Measurements from ENCODE around the gene MSRB2.

The MSRB2 gene

GRCh38 chr10:23099079-23099478, 3.7 kb downstream of the MSRB2 start:
- Histone ChIP-seq H3K9me3 (ENCODE audit: control insufficient read depth, insufficient read depth, low read length) (no peaks in the 10 kb centered on the region), H3K27me3 (ENCODE audit: control insufficient read depth, insufficient read depth, low read length) (no peaks in the 10 kb centered on the region), H3K4me1 (ENCODE audit: control insufficient read depth, insufficient read depth, low read length) (peaks cover 9% of the 10 kb centered on the region), H3K36me3 (ENCODE audit: control insufficient read depth, insufficient read depth, low read length) (no peaks in the 10 kb centered on the region), H3K9ac (ENCODE audit: low read depth, low read length) (no peak overlapping the region), H3K4me3 (ENCODE audit: low read depth, low read length) (no peak overlapping the region)

- no peaks in the 10 kb centered on the region for H3K36me3 ChIP-seq (ENCODE audit: control insufficient read depth, insufficient read depth, low read length)
- H3K4me1 ChIP-seq (ENCODE audit: control insufficient read depth, insufficient read depth, low read length) = peaks cover 5% of the 10 kb centered on the region
- H3K9me3 ChIP-seq (ENCODE audit: control insufficient read depth, insufficient read depth, low read length) = no peaks in the 10 kb centered on the region
- no peaks in the 10 kb centered on the region for H3K27me3 ChIP-seq (ENCODE audit: control insufficient read depth, insufficient read depth, low read length)
- H3K4me3 ChIP-seq (ENCODE audit: low read depth, low read length) = no peak overlapping the region
- H3K9ac ChIP-seq (ENCODE audit: low read depth, low read length) = no peak overlapping the region
Measured at GRCh38 chr10:23099816-23100215, 4.4 kb downstream of the MSRB2 start.

- Histone ChIP-seq H3K9me3 (ENCODE audit: control insufficient read depth, insufficient read depth, low read length) (no peaks in the 10 kb centered on the region), H3K4me1 (ENCODE audit: control insufficient read depth, insufficient read depth, low read length) (peaks cover 3% of the 10 kb centered on the region), H3K9ac (ENCODE audit: low read depth, low read length) (no peak overlapping the region), H3K27me3 (ENCODE audit: control insufficient read depth, insufficient read depth, low read length) (no peaks in the 10 kb centered on the region), H3K36me3 (ENCODE audit: control insufficient read depth, insufficient read depth, low read length) (no peaks in the 10 kb centered on the region), H3K4me3 (ENCODE audit: low read depth, low read length) (no peak overlapping the region)
Measured at GRCh38 chr10:23100331-23101030, 5.1 kb downstream of the MSRB2 start.

GRCh38 chr10:23106331-23107072, 11.1 kb downstream of the MSRB2 start:
- Histone ChIP-seq H3K36me3 (ENCODE audit: control insufficient read depth, insufficient read depth, low read length) (no peaks in the 10 kb centered on the region), H3K27me3 (ENCODE audit: control insufficient read depth, insufficient read depth, low read length) (no peaks in the 10 kb centered on the region), H3K9ac (ENCODE audit: low read depth, low read length) (no peak overlapping the region), H3K4me1 (ENCODE audit: control insufficient read depth, insufficient read depth, low read length) (peaks cover 2% of the 10 kb centered on the region), H3K4me3 (ENCODE audit: low read depth, low read length) (no peak overlapping the region), H3K9me3 (ENCODE audit: control insufficient read depth, insufficient read depth, low read length) (no peaks in the 10 kb centered on the region)

GRCh38 chr10:23110722-23111516, 15.5 kb downstream of the MSRB2 start:
- no peaks in the 10 kb centered on the region for H3K27me3 ChIP-seq (ENCODE audit: control insufficient read depth, insufficient read depth, low read length)
- peaks cover 2% of the 10 kb centered on the region for H3K4me1 ChIP-seq (ENCODE audit: control insufficient read depth, insufficient read depth, low read length)
- H3K9ac ChIP-seq (ENCODE audit: low read depth, low read length) = no peak overlapping the region
- H3K4me3 ChIP-seq (ENCODE audit: low read depth, low read length) = no peak overlapping the region
- no peaks in the 10 kb centered on the region for H3K9me3 ChIP-seq (ENCODE audit: control insufficient read depth, insufficient read depth, low read length)
- no peaks in the 10 kb centered on the region for H3K36me3 ChIP-seq (ENCODE audit: control insufficient read depth, insufficient read depth, low read length)

- H3K4me1 ChIP-seq (ENCODE audit: control insufficient read depth, insufficient read depth, low read length) = peaks cover 2% of the 10 kb centered on the region
- H3K9ac ChIP-seq (ENCODE audit: low read depth, low read length) = no peak overlapping the region
- no peaks in the 10 kb centered on the region for H3K27me3 ChIP-seq (ENCODE audit: control insufficient read depth, insufficient read depth, low read length)
- H3K36me3 ChIP-seq (ENCODE audit: control insufficient read depth, insufficient read depth, low read length) = no peaks in the 10 kb centered on the region
- no peak overlapping the region for H3K4me3 ChIP-seq (ENCODE audit: low read depth, low read length)
- no peaks in the 10 kb centered on the region for H3K9me3 ChIP-seq (ENCODE audit: control insufficient read depth, insufficient read depth, low read length)
Measured at GRCh38 chr10:23111517-23112286, 16.3 kb downstream of the MSRB2 start.

GRCh38 chr10:23114228-23114850, 19.0 kb downstream of the MSRB2 start:
- Histone ChIP-seq H3K36me3 (ENCODE audit: control insufficient read depth, insufficient read depth, low read length) (peaks cover 3% of the 10 kb centered on the region), H3K9ac (ENCODE audit: low read depth, low read length) (no peak overlapping the region), H3K4me3 (ENCODE audit: low read depth, low read length) (no peak overlapping the region), H3K9me3 (ENCODE audit: control insufficient read depth, insufficient read depth, low read length) (no peaks in the 10 kb centered on the region), H3K27me3 (ENCODE audit: control insufficient read depth, insufficient read depth, low read length) (no peaks in the 10 kb centered on the region), H3K4me1 (ENCODE audit: control insufficient read depth, insufficient read depth, low read length) (peaks cover 2% of the 10 kb centered on the region)

GRCh38 chr10:23116486-23117205, 21.3 kb downstream of the MSRB2 start:
- peaks cover 7% of the 10 kb centered on the region for H3K36me3 ChIP-seq (ENCODE audit: control insufficient read depth, insufficient read depth, low read length)
- H3K9me3 ChIP-seq (ENCODE audit: control insufficient read depth, insufficient read depth, low read length) = no peaks in the 10 kb centered on the region
- no peak overlapping the region for H3K9ac ChIP-seq (ENCODE audit: low read depth, low read length)
- H3K27me3 ChIP-seq (ENCODE audit: control insufficient read depth, insufficient read depth, low read length) = no peaks in the 10 kb centered on the region
- no peaks in the 10 kb centered on the region for H3K4me1 ChIP-seq (ENCODE audit: control insufficient read depth, insufficient read depth, low read length)
- H3K4me3 ChIP-seq (ENCODE audit: low read depth, low read length) = no peak overlapping the region

- Histone ChIP-seq H3K9ac (ENCODE audit: low read depth, low read length) (no peak overlapping the region), H3K4me1 (ENCODE audit: control insufficient read depth, insufficient read depth, low read length) (no peaks in the 10 kb centered on the region), H3K36me3 (ENCODE audit: control insufficient read depth, insufficient read depth, low read length) (peaks cover 7% of the 10 kb centered on the region), H3K9me3 (ENCODE audit: control insufficient read depth, insufficient read depth, low read length) (no peaks in the 10 kb centered on the region), H3K27me3 (ENCODE audit: control insufficient read depth, insufficient read depth, low read length) (no peaks in the 10 kb centered on the region), H3K4me3 (ENCODE audit: low read depth, low read length) (no peak overlapping the region)
Measured at GRCh38 chr10:23120001-23120934, 24.9 kb downstream of the MSRB2 start.

- Histone ChIP-seq H3K36me3 (ENCODE audit: control insufficient read depth, insufficient read depth, low read length) (peaks cover 7% of the 10 kb centered on the region), H3K4me3 (ENCODE audit: low read depth, low read length) (no peak overlapping the region), H3K27me3 (ENCODE audit: control insufficient read depth, insufficient read depth, low read length) (no peaks in the 10 kb centered on the region), H3K4me1 (ENCODE audit: control insufficient read depth, insufficient read depth, low read length) (no peaks in the 10 kb centered on the region), H3K9me3 (ENCODE audit: control insufficient read depth, insufficient read depth, low read length) (no peaks in the 10 kb centered on the region), H3K9ac (ENCODE audit: low read depth, low read length) (no peak overlapping the region)
Measured at GRCh38 chr10:23121135-23121534, 25.8 kb downstream of the MSRB2 start.

Measured in iPS-15b (cell line).